Activated naive CD8-positive, alpha-beta T cell treated with anti-CD3 and anti-CD28 coated beads for 36 hours (primary cell): ENCODE measurements around the gene CYP4F22. TPM values are rescaled to one million over a fixed set of nuclear protein-coding genes. Genes with fewer than 3 reads are reported as not detected.
"Not testable (repeated sequence)": the region's sequence is repeated elsewhere in the genome, so short reads cannot be mapped to it uniquely, and the experiment has no call there.

Experiments
- DNase-seq: peaks from one replicate; pipeline ENCODE4 v3.0.0; 2021
- H3K27ac Mint-ChIP-seq: one replicate; pipeline ENCODE4 v1.8.0; 2022; ENCODE audit warnings: mild to moderate bottlenecking, moderate library complexity, mixed read lengths
- H3K27me3 Mint-ChIP-seq: one replicate; pipeline ENCODE4 v1.8.0; 2022; ENCODE audit warnings: mild to moderate bottlenecking, mixed read lengths
- H3K36me3 Mint-ChIP-seq: one replicate; pipeline ENCODE4 v1.8.0; 2021; ENCODE audit warnings: mild to moderate bottlenecking, mixed read lengths
- H3K4me1 Mint-ChIP-seq: one replicate; pipeline ENCODE4 v1.8.0; 2021; ENCODE audit warnings: mixed read lengths
- H3K4me3 Mint-ChIP-seq: one replicate; pipeline ENCODE4 v1.8.0; 2022; ENCODE audit warnings: mild to moderate bottlenecking, moderate library complexity, mixed read lengths
- H3K9me3 Mint-ChIP-seq: one replicate; pipeline ENCODE4 v1.8.0; 2022; ENCODE audit warnings: mixed read lengths
- total RNA-seq, 2 experiments: library from RNA; stranded (reverse); gene quantifications; one replicate each; pipeline ENCODE4 v1.2.3, GENCODE V29; 2021

CYP4F22 gene
- total RNA-seq, 2 experiments from 2014 or later: 1.3 to 1.6 TPM

GRCh38 chr19:15563931-15564330, 55.6 kb downstream of the CYP4F22 start:
- DNase-seq: no peak
- Mint-ChIP-seq H3K36me3 (no peaks in the 10 kb centered on the region), H3K27ac (no peak overlapping the region), H3K9me3 (no peaks in the 10 kb centered on the region), H3K4me1 (no peaks in the 10 kb centered on the region), H3K27me3 (peaks cover 36% of the 10 kb centered on the region), H3K4me3 (no peak overlapping the region)

- Mint-ChIP-seq H3K4me3 (no peak overlapping the region), H3K27ac (no peak overlapping the region), H3K27me3 (peaks cover 41% of the 10 kb centered on the region), H3K4me1 (no peaks in the 10 kb centered on the region), H3K9me3 (no peaks in the 10 kb centered on the region), H3K36me3 (no peaks in the 10 kb centered on the region)
- no peak for DNase-seq
Observed at GRCh38 chr19:15564534-15565168, 56.3 kb downstream of the CYP4F22 start.

- H3K27me3 Mint-ChIP-seq: peaks cover 24% of the 10 kb centered on the region
- no peak overlapping the region for H3K27ac Mint-ChIP-seq
- no peak overlapping the region for H3K4me3 Mint-ChIP-seq
- no peak for DNase-seq
- H3K36me3 Mint-ChIP-seq: no peaks in the 10 kb centered on the region
- H3K4me1 Mint-ChIP-seq: no peaks in the 10 kb centered on the region
- H3K9me3 Mint-ChIP-seq: no peaks in the 10 kb centered on the region
Observed at GRCh38 chr19:15570420-15570819, 62.1 kb downstream of the CYP4F22 start.

- no peak for DNase-seq
- no peak overlapping the region for H3K4me3 Mint-ChIP-seq
- H3K36me3 Mint-ChIP-seq: no peaks in the 10 kb centered on the region
- H3K27ac Mint-ChIP-seq: no peak overlapping the region
- H3K4me1 Mint-ChIP-seq: no peaks in the 10 kb centered on the region
- no peaks in the 10 kb centered on the region for H3K9me3 Mint-ChIP-seq
- peaks cover 14% of the 10 kb centered on the region for H3K27me3 Mint-ChIP-seq
Observed at GRCh38 chr19:15575406-15575805, 67.1 kb downstream of the CYP4F22 start.

GRCh38 chr19:15576526-15577156, 68.3 kb downstream of the CYP4F22 start:
- no peaks in the 10 kb centered on the region for H3K4me1 Mint-ChIP-seq
- peaks cover 16% of the 10 kb centered on the region for H3K27me3 Mint-ChIP-seq
- H3K9me3 Mint-ChIP-seq: no peaks in the 10 kb centered on the region
- DNase-seq: no peak
- no peak overlapping the region for H3K27ac Mint-ChIP-seq
- H3K36me3 Mint-ChIP-seq: no peaks in the 10 kb centered on the region
- no peak overlapping the region for H3K4me3 Mint-ChIP-seq

- Mint-ChIP-seq H3K27ac (no peak overlapping the region), H3K4me3 (no peak overlapping the region), H3K27me3 (peaks cover 16% of the 10 kb centered on the region), H3K9me3 (no peaks in the 10 kb centered on the region), H3K36me3 (no peaks in the 10 kb centered on the region), H3K4me1 (no peaks in the 10 kb centered on the region)
- no peak for DNase-seq
Observed at GRCh38 chr19:15577184-15577771, 69.0 kb downstream of the CYP4F22 start.

GRCh38 chr19:15583346-15583745, 75.0 kb downstream of the CYP4F22 start:
- peaks cover 38% of the 10 kb centered on the region for H3K27me3 Mint-ChIP-seq
- no peak overlapping the region for H3K27ac Mint-ChIP-seq
- H3K4me3 Mint-ChIP-seq: no peak overlapping the region
- no peaks in the 10 kb centered on the region for H3K4me1 Mint-ChIP-seq
- H3K36me3 Mint-ChIP-seq: no peaks in the 10 kb centered on the region
- H3K9me3 Mint-ChIP-seq: no peaks in the 10 kb centered on the region
- no peak for DNase-seq

- H3K36me3 Mint-ChIP-seq: no peaks in the 10 kb centered on the region
- H3K4me1 Mint-ChIP-seq: no peaks in the 10 kb centered on the region
- H3K27ac Mint-ChIP-seq: no peak overlapping the region
- no peak for DNase-seq
- H3K27me3 Mint-ChIP-seq: peaks cover 38% of the 10 kb centered on the region
- H3K4me3 Mint-ChIP-seq: peak overlapping the region; percentile 29
- no peaks in the 10 kb centered on the region for H3K9me3 Mint-ChIP-seq
Observed at GRCh38 chr19:15584095-15584494, 75.8 kb downstream of the CYP4F22 start.

GRCh38 chr19:15584541-15585115, 76.3 kb downstream of the CYP4F22 start:
- Mint-ChIP-seq H3K4me3 (peak overlapping the region; percentile 29), H3K4me1 (no peaks in the 10 kb centered on the region), H3K9me3 (no peaks in the 10 kb centered on the region), H3K36me3 (no peaks in the 10 kb centered on the region), H3K27me3 (peaks cover 36% of the 10 kb centered on the region), H3K27ac (no peak overlapping the region)
- peak; percentile 82 for DNase-seq

GRCh38 chr19:15587663-15588062, 79.3 kb downstream of the CYP4F22 start:
- H3K9me3 Mint-ChIP-seq: no peaks in the 10 kb centered on the region
- H3K27ac Mint-ChIP-seq: no peak overlapping the region
- H3K4me1 Mint-ChIP-seq: no peaks in the 10 kb centered on the region
- no peaks in the 10 kb centered on the region for H3K36me3 Mint-ChIP-seq
- no peak overlapping the region for H3K4me3 Mint-ChIP-seq
- DNase-seq: no peak
- peaks cover 28% of the 10 kb centered on the region for H3K27me3 Mint-ChIP-seq

- Mint-ChIP-seq H3K4me1 (no peaks in the 10 kb centered on the region), H3K4me3 (no peak overlapping the region), H3K27me3 (peaks cover 34% of the 10 kb centered on the region), H3K36me3 (no peaks in the 10 kb centered on the region), H3K27ac (no peak overlapping the region), H3K9me3 (no peaks in the 10 kb centered on the region)
- no peak for DNase-seq
Observed at GRCh38 chr19:15588265-15588664, 79.9 kb downstream of the CYP4F22 start.

- no peaks in the 10 kb centered on the region for H3K36me3 Mint-ChIP-seq
- H3K4me1 Mint-ChIP-seq: no peaks in the 10 kb centered on the region
- DNase-seq: no peak
- H3K27me3 Mint-ChIP-seq: peaks cover 36% of the 10 kb centered on the region
- no peak overlapping the region for H3K4me3 Mint-ChIP-seq
- no peak overlapping the region for H3K27ac Mint-ChIP-seq
- no peaks in the 10 kb centered on the region for H3K9me3 Mint-ChIP-seq
Observed at GRCh38 chr19:15589760-15590451, 81.6 kb downstream of the CYP4F22 start.

- Mint-ChIP-seq H3K27me3 (peaks cover 40% of the 10 kb centered on the region), H3K4me1 (no peaks in the 10 kb centered on the region), H3K4me3 (no peak overlapping the region), H3K9me3 (peaks cover 4% of the 10 kb centered on the region), H3K36me3 (no peaks in the 10 kb centered on the region), H3K27ac (no peak overlapping the region)
- DNase-seq: no peak
Observed at GRCh38 chr19:15591796-15592195, 83.5 kb downstream of the CYP4F22 start.

- not testable (repeated sequence) for H3K27ac Mint-ChIP-seq, H3K4me1 Mint-ChIP-seq, DNase-seq, H3K36me3 Mint-ChIP-seq, H3K4me3 Mint-ChIP-seq, H3K9me3 Mint-ChIP-seq
- peaks cover 43% of the 10 kb centered on the region for H3K27me3 Mint-ChIP-seq
Observed at GRCh38 chr19:15592506-15592905, 84.2 kb downstream of the CYP4F22 start.

- peaks cover 43% of the 10 kb centered on the region for H3K27me3 Mint-ChIP-seq
- not testable (repeated sequence) for DNase-seq, H3K4me1 Mint-ChIP-seq, H3K36me3 Mint-ChIP-seq, H3K9me3 Mint-ChIP-seq, H3K27ac Mint-ChIP-seq, H3K4me3 Mint-ChIP-seq
Observed at GRCh38 chr19:15593766-15594165, 85.4 kb downstream of the CYP4F22 start.
